K562 (cell line): ENCODE data around the gene USP14. TPM values are rescaled to one million over a fixed set of nuclear protein-coding genes. Genes with fewer than 3 reads are reported as not detected.
A peak's percentile ranks its signal among the peaks of the same experiment; 100 is the strongest.

Experiments
- ATAC-seq: fragments of 200-7000 bp; cut with Tn5 transposase; 3 replicates; pipeline ENCODE4 v1.9.1; 2020; ENCODE audit warnings: moderate library complexity
- BruUV-seq: library from RNA; stranded (reverse); fragments of 400-500 nt; replicated peaks from 2 replicates; lab custom pipeline; 2021; lab: Mats Ljungman, UMichigan
- CTCF ChIA-PET: fragments of 300-600 bp; formaldehyde crosslinking; extraction: SDS; loops from one replicate; lab custom pipeline; 2021; ENCODE audit warnings: low intra/inter-chr PET ratio; lab: Yijun Ruan, JAX
- POLR2A ChIA-PET: fragments of 300-600, 350-650 bp; sonication (Branson Sonifier 250); formaldehyde crosslinking; extraction: SDS; loops from one replicate; lab custom pipeline; 2021; ENCODE audit warnings: antibody characterized with exemption, inconsistent platforms; lab: Yijun Ruan, JAX
- DNase-seq, 4 experiments: peaks; one replicate each; pipeline versions ENCODE4 v3.0.0 to v3.0.0-alpha.2; 2011 to 2018; ENCODE audit warnings: low spot score in 3 of 4, mixed read lengths in 3 of 4; ENCODE audit errors: extremely low read depth in 1 of 4
- FAIRE-seq: peaks from 2 replicates; lab custom pipeline; 2011; peaks lifted over from hg19 to GRCh38; lab: Jason Lieb, UNC
- H2AFZ ChIP-seq: 2 replicates; pipeline ENCODE4 v1.6.0; 2011; ENCODE audit warnings: low read depth, low read length, control low read depth, inconsistent platforms
- H3K27ac ChIP-seq: fragments of 200-600 bp; 3 replicates; pipeline ENCODE4 v1.8.0; 2011; ENCODE audit warnings: low read depth, mild to moderate bottlenecking, control low read depth, inconsistent platforms, low read length, moderate library complexity, mixed read lengths; ENCODE audit errors: extremely low read depth
- H3K27me3 ChIP-seq, 2 experiments: fragments of 300-600 bp in 1 of 2; 2 replicates in 1 of 2; 3 replicates in 1 of 2; pipeline versions ENCODE4 v1.6.0 to v1.8.0; 2011; ENCODE audit warnings: inconsistent platforms in 2 of 2, low read length in 2 of 2, mild to moderate bottlenecking in 1 of 2, mixed read lengths in 1 of 2, moderate library complexity in 1 of 2; ENCODE audit not compliant: control insufficient read depth in 2 of 2, insufficient read depth in 2 of 2
- H3K36me3 ChIP-seq: fragments of 300-600 bp; 3 replicates; pipeline ENCODE4 v1.8.0; 2011; ENCODE audit warnings: mild to moderate bottlenecking, low read length, inconsistent platforms; ENCODE audit not compliant: control insufficient read depth, insufficient read depth
- H3K4me1 ChIP-seq, 2 experiments: fragments of 200-600 bp in 1 of 2; replicated peaks in 1 of 2; 2 replicates in 1 of 2; 3 replicates in 1 of 2; pipeline versions ENCODE4 v1.5.1 to v1.8.0; 2011; ENCODE audit warnings: inconsistent platforms in 2 of 2, low read length in 2 of 2, mild to moderate bottlenecking in 1 of 2, mixed read lengths in 1 of 2, moderate library complexity in 1 of 2; ENCODE audit not compliant: control insufficient read depth in 2 of 2, insufficient read depth in 2 of 2
- H3K4me2 ChIP-seq: 2 replicates; pipeline ENCODE4 v1.6.1; 2011; ENCODE audit warnings: low read length, control low read depth, inconsistent platforms, mixed read lengths; ENCODE audit not compliant: insufficient read depth
- H3K4me3 ChIP-seq: fragments of 200-600 bp; sonication (generic), shearing (Covaris generic); 2 replicates; pipeline ENCODE4 v1.5.1; 2016; ENCODE audit warnings: control low read depth, inconsistent platforms
- H3K79me2 ChIP-seq: fragments of 200-600 bp; 3 replicates; pipeline ENCODE4 v1.8.0; 2011; ENCODE audit warnings: low read length, inconsistent platforms; ENCODE audit not compliant: control insufficient read depth, insufficient read depth
- H3K9ac ChIP-seq, 2 experiments: 2 replicates each; pipeline versions ENCODE4 v1.6.0 to v1.6.1; 2011; ENCODE audit warnings: low read depth in 2 of 2, low read length in 2 of 2, control low read depth in 1 of 2, inconsistent platforms in 1 of 2, mild to moderate bottlenecking in 1 of 2, mixed read lengths in 1 of 2; ENCODE audit not compliant: insufficient read depth in 1 of 2
- H3K9me1 ChIP-seq: one replicate; pipeline ENCODE4 v1.6.0; 2011; ENCODE audit warnings: inconsistent platforms, mild to moderate bottlenecking, low read length, moderate library complexity; ENCODE audit not compliant: control insufficient read depth, insufficient read depth
- H3K9me3 ChIP-seq: replicated peaks from 2 replicates; pipeline ENCODE4 v1.5.1; 2011; ENCODE audit warnings: low read depth, low read length, inconsistent platforms; ENCODE audit not compliant: control insufficient read depth, insufficient read depth
- H4K20me1 ChIP-seq: replicated peaks from 2 replicates; pipeline ENCODE4 v1.6.1; 2011; ENCODE audit warnings: low read length, inconsistent platforms, mixed read lengths; ENCODE audit not compliant: control insufficient read depth, insufficient read depth
- ATF6 ChIP-seq: sonication (generic); formaldehyde crosslinking; IDR thresholded peaks from 2 replicates; pipeline ENCODE4 v1.4.0; 2020; ENCODE audit warnings: mild to moderate bottlenecking, missing genetic modification reagents
- FOXP4 ChIP-seq: sonication (generic); formaldehyde crosslinking; IDR thresholded peaks from 2 replicates; pipeline ENCODE4 v1.8.0; 2022; ENCODE audit warnings: mild to moderate bottlenecking, missing genetic modification reagents, borderline replicate concordance
- TCFL5 ChIP-seq: fragments of 250-450 bp; sonication (Bioruptor Pico); conservative IDR thresholded peaks from 2 replicates; pipeline ENCODE4 v1.6.1; 2021; ENCODE audit warnings: mild to moderate bottlenecking, moderate library complexity, matching md5 sums
- WGBS: fragments of 100-300 bp; shearing (Covaris generic); methylation state at CpG from one replicate; pipeline ENCODE4 v1.1.6; 2016; ENCODE audit warnings: low coverage, mixed read lengths; ENCODE audit not compliant: insufficient coverage; ENCODE audit errors: missing lambda C conversion rate; 5-methylcytosine and 5-hydroxymethylcytosine counted together
- in situ Hi-C: fragments of 300-500 bp; cut with MboI; formaldehyde crosslinking; loops from 4 replicates; pipeline ENCODE4 v1.15.0; 2018; ENCODE audit warnings: inconsistent platforms, mixed read lengths
- intact Hi-C: fragments of 100-400 bp; cut with micrococcal nuclease; formaldehyde crosslinking; loops from 2 replicates; pipeline ENCODE4 v1.14.2; 2022
- polyA plus RNA-seq, 8 experiments: library from polyadenylated mRNA; depleted of rRNA in 4 of 8; stranded (reverse) in 5 of 8; unstranded in 3 of 8; fragments of >200 nt; fragmentation: Nextera tagmentation in 2 of 8; fragmentation: Illumina TruSeq in 1 of 8; extraction: Ambion mirVana in 2 of 8; extraction: Trizol in 1 of 8; gene quantifications; 2 replicates each; pipeline versions ENCODE4 v1.2.1 to v1.2.3, GENCODE V29; 2011 to 2014; ENCODE audit warnings: inconsistent platforms in 1 of 8, missing spikeins in 1 of 8
- total RNA-seq, 7 experiments: library from RNA; depleted of rRNA in 6 of 7; stranded (reverse); fragments of >200 nt in 6 of 7; fragmentation: Illumina TruSeq in 2 of 7; extraction: Trizol in 2 of 7; gene quantifications; 2 replicates each; pipeline versions ENCODE4 v1.2.1 to v1.2.3, GENCODE V29; 2011 to 2021; ENCODE audit warnings: low replicate concordance in 1 of 7

Gene USP14
- total and polyA plus RNA-seq, 9 of the 15 experiments (the other 6 are each of a cell fraction or from before 2014, with no cell fraction given): 18.7 to 129 (median 40.3) TPM

GRCh38 chr18:199214-199613 is 40.9 kb downstream of the USP14 start:
- 92% methylated on average over 3 of the region's 3 CpGs for WGBS
- no peak for TF ChIP-seq TCFL5 (CRISPR knock-in tag)
- TF ChIP-seq FOXP4 (CRISPR knock-in tag): 0 out of 2 replicates have a peak, but pooled peaks have one; percentile 43
- no peak for TF ChIP-seq ATF6 (CRISPR knock-in tag)
- no peak for FAIRE-seq
- DNase-seq: no peak
- no peak overlapping the region for H3K4me3 ChIP-seq
- H3K9me3 ChIP-seq: no peaks in the 10 kb centered on the region
- no peak overlapping the region for H3K9ac ChIP-seq
- no peak overlapping the region for H3K27ac ChIP-seq
- H3K9me1 ChIP-seq: no peaks in the 10 kb centered on the region
- no peaks in the 10 kb centered on the region for H3K4me1 ChIP-seq
- intact Hi-C loops (no loop called here), in situ Hi-C loops (no loop called here)
- H3K79me2 ChIP-seq: peaks cover 8% of the 10 kb centered on the region; the same call in 1 of the 3 replicates
- no TSS peak for BruUV-seq
- no peaks in the 10 kb centered on the region for H4K20me1 ChIP-seq
- H3K4me2 ChIP-seq: no peak overlapping the region
- H3K27me3 ChIP-seq: no peaks in the 10 kb centered on the region
- peaks cover 89% of the 10 kb centered on the region for H3K36me3 ChIP-seq
- ChIA-PET POLR2A (interaction anchor here (1.6 kb wide), 1 partner anchor 17 kb away, joined by 3 read pairs; no protein-coding TSS in a partner anchor), CTCF (no interaction called here)
- H2AFZ ChIP-seq: no peak overlapping the region
- no peak for ATAC-seq
